T-helper 1 cell treated with Interleukin-12 subunit alpha and Interleukin-12 subunit beta and Interleukin-4 antibody, amounts not matched to agents 30 ng/mL and 1 ng/mL, for 36 hours (primary cell): ENCODE results near the gene COMMD6. TPM values are rescaled to one million over a fixed set of nuclear protein-coding genes. Genes with fewer than 3 reads are reported as not detected.

Experiments
- intact Hi-C: fragments of 100-400 bp; cut with micrococcal nuclease; formaldehyde crosslinking; loops from one replicate; pipeline ENCODE4 v1.15.1; 2024
- total RNA-seq: library from RNA; stranded (reverse); gene quantifications from 2 replicates; pipeline ENCODE4 v1.2.3, GENCODE V29; 2022

Gene COMMD6
- total RNA-seq, 1 donor from 2014 or later: 124 TPM

- intact Hi-C loops: no loop called here
Observed at GRCh38 chr13:75533861-75534260, 3.8 kb downstream of the COMMD6 start.

- intact Hi-C loops: no loop called here
Observed at GRCh38 chr13:75530549-75530961, 7.1 kb downstream of the COMMD6 start.

- intact Hi-C loops: no loop called here
Observed at GRCh38 chr13:75521956-75522355, 15.7 kb downstream of the COMMD6 start.

- intact Hi-C loops: no loop called here
Observed at GRCh38 chr13:75518439-75519088, 19.1 kb downstream of the COMMD6 start.

- intact Hi-C loops: no loop called here
Observed at GRCh38 chr13:75514080-75514995, 23.3 kb downstream of the COMMD6 start.

- intact Hi-C loops: no loop called here
Observed at GRCh38 chr13:75513271-75513670, 24.4 kb downstream of the COMMD6 start.

GRCh38 chr13:75512253-75512652 is 25.4 kb downstream of the COMMD6 start:
- intact Hi-C loops: no loop called here

GRCh38 chr13:75511051-75511625 is 26.5 kb downstream of the COMMD6 start:
- intact Hi-C loops: no loop called here

GRCh38 chr13:75508002-75508548 is 29.6 kb downstream of the COMMD6 start:
- intact Hi-C loops: no loop called here

- intact Hi-C loops: no loop called here
Observed at GRCh38 chr13:75507027-75508001, 30.3 kb downstream of the COMMD6 start.

- intact Hi-C loops: no loop called here
Observed at GRCh38 chr13:75506018-75506417, 31.6 kb downstream of the COMMD6 start.

- intact Hi-C loops: no loop called here
Observed at GRCh38 chr13:75505327-75505726, 32.3 kb downstream of the COMMD6 start.

GRCh38 chr13:75495938-75496337 is 41.7 kb downstream of the COMMD6 start:
- intact Hi-C loops: no loop called here

GRCh38 chr13:75494491-75494890 is 43.1 kb downstream of the COMMD6 start:
- intact Hi-C loops: no loop called here

- intact Hi-C loops: no loop called here
Observed at GRCh38 chr13:75493156-75493555, 44.5 kb downstream of the COMMD6 start.

- intact Hi-C loops: no loop called here
Observed at GRCh38 chr13:75492389-75492788, 45.3 kb downstream of the COMMD6 start.

- intact Hi-C loops: no loop called here
Observed at GRCh38 chr13:75491376-75491775, 46.3 kb downstream of the COMMD6 start.

GRCh38 chr13:75489502-75490263 is 48.0 kb downstream of the COMMD6 start:
- intact Hi-C loops: loop anchor here (10.0 kb wide), 1 partner anchor 385 kb away; no protein-coding TSS in a partner anchor

- intact Hi-C loops: loop anchor here (10.0 kb wide), 1 partner anchor 388 kb away; no protein-coding TSS in a partner anchor
Observed at GRCh38 chr13:75486146-75487062, 51.2 kb downstream of the COMMD6 start.
